ENCODE results near the gene CERCAM. TPM values are rescaled to one million over a fixed set of nuclear protein-coding genes. Genes with fewer than 3 reads are reported as not detected.

Gene CERCAM
- total RNA-seq, 1 experiment from 2014 or later: 11.3 TPM

- Histone ChIP-seq H3K27me3 (ENCODE audit: control insufficient read depth, insufficient read depth, low read length) (no peaks in the 10 kb centered on the region), H3K4me3 (ENCODE audit: low read depth in 2 of 2, low read length in 2 of 2) (no peak overlapping the region), H3K4me1 (ENCODE audit: control insufficient read depth, insufficient read depth, low read length) (no peaks in the 10 kb centered on the region; the same call in 1 of the 2 replicates), H3K9me3 (ENCODE audit: control insufficient read depth, insufficient read depth, low read depth, low read length) (no peaks in the 10 kb centered on the region), H3K27ac (ENCODE audit: low read length) (no peak overlapping the region), H3K36me3 (ENCODE audit: control insufficient read depth, insufficient read depth, low read length) (no peaks in the 10 kb centered on the region)
- CTCF ChIA-PET: no interaction called here
- intact Hi-C loops (cut with micrococcal nuclease; ENCODE audit: unreplicated experiment) (no loop called here), in situ Hi-C loops (cut with HindIII; ENCODE audit: low pct_unique_long_range_greater_than_20kb, low sequenced_read_pairs) (no loop called here)
- no peak for TF ChIP-seq TCF7L2 (IDR thresholded peaks at IDR 0.05; ENCODE audit: low read depth, low read length)
- no peak for TF ChIP-seq CTCF (IDR thresholded peaks at IDR 0.05)
- TF ChIP-seq REST (IDR thresholded peaks at IDR 0.05; ENCODE audit: insufficient read depth in 1 of 2, low read depth in 2 of 2, low read length in 1 of 2): no peak
- no peak for TF ChIP-seq POLR2AphosphoS5 (IDR thresholded peaks at IDR 0.05; ENCODE audit: low read depth, low read length)
- TF ChIP-seq SIN3A (IDR thresholded peaks at IDR 0.05; ENCODE audit: borderline replicate concordance, insufficient read depth, low read depth, low read length): no peak
- no TSS peak for BruUV-seq (replicated peaks)
- POLR2A ChIA-PET: no interaction called here
- DNase-seq (ENCODE audit: low read depth, low spot score) (no peak), ATAC-seq (no peak)
Measured at GRCh38 chr9:128424268-128424780, 3.7 kb downstream of the CERCAM start.

- ChIA-PET CTCF (interaction anchor here (0.6 kb wide), 2 partner anchors 8 to 263 kb away, joined by 7 to 11 read pairs; partner anchors contain the start of gene CERCAM), POLR2A (no interaction called here)
- Histone ChIP-seq H3K27ac (ENCODE audit: low read length) (no peak overlapping the region), H3K36me3 (ENCODE audit: control insufficient read depth, insufficient read depth, low read length) (no peaks in the 10 kb centered on the region), H3K27me3 (ENCODE audit: control insufficient read depth, insufficient read depth, low read length) (no peaks in the 10 kb centered on the region), H3K4me3 (ENCODE audit: low read depth in 2 of 2, low read length in 2 of 2) (no peak overlapping the region), H3K9me3 (ENCODE audit: control insufficient read depth, insufficient read depth, low read depth, low read length) (no peaks in the 10 kb centered on the region), H3K4me1 (ENCODE audit: control insufficient read depth, insufficient read depth, low read length) (no peaks in the 10 kb centered on the region)
- TF ChIP-seq SIN3A (IDR thresholded peaks at IDR 0.05; ENCODE audit: borderline replicate concordance, insufficient read depth, low read depth, low read length) (no peak), CTCF (IDR thresholded peaks at IDR 0.05) (no peak), POLR2AphosphoS5 (IDR thresholded peaks at IDR 0.05; ENCODE audit: low read depth, low read length) (no peak), REST (IDR thresholded peaks at IDR 0.05; ENCODE audit: insufficient read depth in 1 of 2, low read depth in 2 of 2, low read length in 1 of 2) (no peak), TCF7L2 (IDR thresholded peaks at IDR 0.05; ENCODE audit: low read depth, low read length) (no peak)
- DNase-seq (ENCODE audit: low read depth, low spot score): no peak
- intact Hi-C loops (cut with micrococcal nuclease; ENCODE audit: unreplicated experiment): no loop called here
- BruUV-seq (replicated peaks): no TSS peak
- peak; percentile 53 for ATAC-seq
- in situ Hi-C loops (cut with HindIII; ENCODE audit: low pct_unique_long_range_greater_than_20kb, low sequenced_read_pairs): no loop called here
Measured at GRCh38 chr9:128428644-128429512, 8.2 kb downstream of the CERCAM start.
